ENCODE measurements around the gene SORBS1. TPM values are rescaled to one million over a fixed set of nuclear protein-coding genes. Genes with fewer than 3 reads are reported as not detected.

The SORBS1 gene
- total and polyA plus RNA-seq, 4 donors: 33.2 to 71.3 (median 44.1) TPM

GRCh38 chr10:95458871-95459270 is 102.3 kb downstream of the SORBS1 start:
- H3K9me3 ChIP-seq (ENCODE audit: control insufficient read depth in 4 of 4, low read length in 3 of 4): no peaks in the 10 kb centered on the region
- no peak overlapping the region for H3K4me3 ChIP-seq (ENCODE audit: low read depth in 1 of 3, low read length in 3 of 3)
- peak overlapping the region in 1 of 2 donors; percentile 49 for H3K9ac ChIP-seq (ENCODE audit: low read depth in 1 of 2, low read length in 2 of 2)
- no peak for TF ChIP-seq HNF4A (conservative IDR thresholded peaks at IDR 0.05)
- no peak for TF ChIP-seq REST (IDR thresholded peaks at IDR 0.05)
- no peak for TF ChIP-seq GABPA (IDR thresholded peaks at IDR 0.05 in 1 of 2, conservative IDR thresholded peaks at IDR 0.05 in 1 of 2)
- no peak for TF ChIP-seq RAD21 (IDR thresholded peaks at IDR 0.05)
- TF ChIP-seq FOXA2 (IDR thresholded peaks at IDR 0.05): no peak
- TF ChIP-seq TAF1 (conservative IDR thresholded peaks at IDR 0.05): no peak
- TF ChIP-seq JUND (IDR thresholded peaks at IDR 0.05): no peak
- no peak for TF ChIP-seq RXRA (IDR thresholded peaks at IDR 0.05)
- TF ChIP-seq SP1 (IDR thresholded peaks at IDR 0.05): no peak
- TF ChIP-seq ATF3 (IDR thresholded peaks at IDR 0.05): no peak
- TF ChIP-seq ZBTB33 (IDR thresholded peaks at IDR 0.05): no peak
- TF ChIP-seq CTCF (IDR thresholded peaks at IDR 0.05; ENCODE audit: low read depth, low read length, missing input control): no peak
- no peak for TF ChIP-seq NR2F2 (IDR thresholded peaks at IDR 0.05)
- no peak for TF ChIP-seq FOXA1 (IDR thresholded peaks at IDR 0.05)
- no peak for TF ChIP-seq MAX (IDR thresholded peaks at IDR 0.05)
- TF ChIP-seq EGR1 (IDR thresholded peaks at IDR 0.05; ENCODE audit: low read depth in 2 of 2): no peak
- no peak for TF ChIP-seq HNF4G (IDR thresholded peaks at IDR 0.05)
- H3K36me3 ChIP-seq (ENCODE audit: control insufficient read depth in 4 of 4, insufficient read depth in 3 of 4, low read depth in 1 of 4, low read length in 3 of 4): no peaks in the 10 kb centered on the region
- peaks cover 10 to 46% (median 27%) of the 10 kb centered on the region in 4 donors for H3K4me1 ChIP-seq (ENCODE audit: control insufficient read depth in 4 of 4, insufficient read depth in 4 of 4, low read length in 3 of 4)
- 16% methylated on average over 1 of the region's 1 CpG for WGBS
- H3K27ac ChIP-seq (ENCODE audit: low read depth in 1 of 2, low read length in 2 of 2): peak overlapping the region; percentile 91 to 99
- DNase-seq (ENCODE audit: low spot score): no peak
- no peaks in the 10 kb centered on the region for H3K27me3 ChIP-seq (ENCODE audit: control insufficient read depth in 4 of 4, insufficient read depth in 4 of 4, low read length in 3 of 4)

Measured in liver (tissue), 9 donors.